Left renal cortex interstitium (tissue), 4 donors: ENCODE measurements around the gene CLEC3B. TPM values are rescaled to one million over a fixed set of nuclear protein-coding genes. Genes with fewer than 3 reads are reported as not detected.
"Not testable (repeated sequence)": the region's sequence is repeated elsewhere in the genome, so short reads cannot be mapped to it uniquely, and the experiment has no call there.

ENCODE experiments used
- DNase-seq, 4 donors: peaks; one replicate each; pipeline ENCODE4 v3.0.0-alpha.2; 2013; ENCODE audit warnings: low read depth in 4 of 4, low spot score in 2 of 4, missing footprints in 1 of 4
- polyA plus RNA-seq, 4 donors: library from polyadenylated mRNA; unstranded; fragments of 120-200 nt; gene quantifications; one replicate each; pipeline ENCODE4 v1.2.1, GENCODE V29; 2013; ENCODE audit not compliant: insufficient read length in 4 of 4

CLEC3B gene
- polyA plus RNA-seq, 4 donors, result 21.1 to 44.0 (median 25.8) TPM

- no peak for DNase-seq
Observed at GRCh38 chr3:45033791-45034190, 7.7 kb downstream of the CLEC3B start.

- DNase-seq, result no peak
Observed at GRCh38 chr3:45034612-45035252, 8.6 kb downstream of the CLEC3B start.

GRCh38 chr3:45035441-45036301 is 9.6 kb downstream of the CLEC3B start:
- DNase-seq, result no peak

- peak; percentile 70 to 91 (median 80) for DNase-seq
Observed at GRCh38 chr3:45037720-45038455, 11.8 kb downstream of the CLEC3B start.

- no peak for DNase-seq
Observed at GRCh38 chr3:45041666-45042065, 15.6 kb downstream of the CLEC3B start.

DNA sequence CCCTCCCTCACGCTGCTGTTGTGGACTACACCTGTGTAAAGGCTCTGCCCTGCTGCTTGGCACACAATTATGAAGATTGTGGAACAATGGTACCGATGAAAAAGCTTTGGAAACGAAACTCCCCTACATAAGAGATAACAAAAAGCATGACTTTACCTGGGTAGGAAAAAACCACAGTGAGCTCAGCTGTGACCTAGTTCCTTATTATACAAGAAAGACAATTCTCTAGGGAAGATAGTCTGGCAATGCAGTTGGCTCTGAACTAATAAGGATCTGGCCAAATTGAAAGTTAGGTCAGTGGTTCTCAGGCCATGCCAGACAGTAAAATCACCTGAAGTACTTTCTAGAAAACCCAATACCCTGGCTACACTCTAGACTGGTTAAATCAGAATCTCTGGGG is 16.1 kb downstream of the CLEC3B start:
- no peak for DNase-seq

GRCh38 chr3:45043728-45044299 is 17.7 kb downstream of the CLEC3B start:
- DNase-seq, result no peak

GRCh38 chr3:45048244-45048643 is 22.1 kb downstream of the CLEC3B start:
- DNase-seq, result no peak

- DNase-seq, result no peak
Observed at GRCh38 chr3:45049807-45050206, 23.7 kb downstream of the CLEC3B start.

DNA sequence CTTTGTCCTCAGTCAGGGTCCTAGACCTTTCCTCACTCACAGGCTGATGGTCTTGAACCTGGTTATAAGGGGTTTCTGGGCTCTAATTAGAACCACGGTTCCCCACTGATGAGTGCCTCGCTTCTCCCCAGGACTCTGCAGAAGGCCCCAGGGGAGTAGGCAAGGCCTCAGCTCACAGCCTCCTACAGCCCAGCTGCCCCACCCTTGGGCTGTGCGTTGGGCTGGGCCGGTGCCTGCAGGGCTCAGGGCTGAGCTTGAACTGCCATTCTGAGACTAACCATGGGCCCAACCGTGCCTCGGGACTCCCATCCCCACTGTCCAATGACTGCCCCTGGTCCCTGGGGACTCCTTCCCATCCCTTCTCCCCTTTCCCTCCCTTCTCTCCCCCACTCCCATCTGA is 25.6 kb downstream of the CLEC3B start:
- no peak for DNase-seq

DNA sequence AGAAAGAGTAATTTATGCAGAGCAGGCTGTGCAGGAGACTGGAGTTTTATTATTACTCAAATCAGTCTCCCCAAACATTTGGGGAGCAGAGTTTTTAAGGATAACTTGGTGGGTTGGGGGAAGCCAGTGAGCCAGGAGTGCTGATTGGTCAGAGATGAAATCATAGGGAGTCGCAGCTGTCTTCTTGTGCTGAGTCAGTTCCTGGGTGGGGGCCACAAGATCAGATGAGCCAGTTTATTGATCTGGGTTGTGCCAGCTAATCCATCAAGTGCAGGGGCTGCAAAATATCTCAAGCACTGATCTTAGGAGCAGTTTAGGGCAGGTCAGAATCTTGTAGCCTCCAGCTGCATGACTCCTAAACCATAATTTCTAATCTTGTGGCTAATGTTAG is 27.7 kb downstream of the CLEC3B start:
- DNase-seq, result not testable (repeated sequence)

DNA sequence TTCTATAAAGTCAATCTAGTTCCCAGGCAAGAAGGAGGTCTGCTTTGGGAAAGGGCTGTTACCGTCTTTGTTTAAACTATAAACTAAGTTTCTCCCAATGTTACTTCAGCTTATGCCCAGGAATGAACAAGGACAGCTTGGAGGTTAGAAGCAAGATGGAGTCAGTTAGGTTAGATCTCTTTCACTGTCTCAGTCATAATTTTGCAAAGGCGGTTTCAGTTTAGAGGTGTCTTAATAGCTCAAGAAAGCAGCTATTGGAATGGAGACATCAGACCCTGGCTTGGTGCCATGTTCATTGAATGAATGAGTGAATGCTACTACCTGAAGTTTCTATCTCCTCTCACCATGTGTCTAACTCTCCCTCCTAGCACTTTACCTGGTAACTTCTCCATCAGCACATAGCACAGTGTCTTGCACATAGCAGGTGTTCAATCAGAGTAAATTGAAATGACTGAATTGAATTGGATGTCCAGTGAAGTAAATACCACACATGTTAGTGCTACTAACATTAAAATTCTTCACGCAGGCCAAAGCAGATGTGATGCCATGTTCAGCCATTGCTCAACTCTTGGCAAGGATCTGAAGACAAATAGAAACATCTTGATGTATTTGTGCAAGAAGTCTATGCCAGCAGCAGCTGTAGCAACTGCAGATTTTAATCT is 28.2 kb downstream of the CLEC3B start:
- no peak for DNase-seq

DNA sequence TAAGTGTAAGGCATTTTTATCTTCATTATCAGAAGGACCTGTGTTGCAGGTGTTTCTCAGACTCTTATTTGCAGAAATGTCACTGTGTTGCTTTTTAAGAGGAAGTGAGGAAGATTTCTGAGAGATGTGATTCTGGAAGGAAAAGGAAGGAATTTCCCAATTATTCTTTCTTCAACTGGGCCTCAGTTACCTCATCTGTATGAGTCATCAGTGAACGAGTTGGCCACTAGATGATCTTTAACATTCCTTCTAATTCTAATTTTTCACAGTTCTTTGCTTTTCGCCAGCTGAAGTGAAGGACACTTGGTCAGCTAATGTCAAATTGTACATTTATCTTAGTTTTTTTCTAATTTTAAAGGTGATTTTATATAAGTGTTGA is 28.9 kb downstream of the CLEC3B start:
- no peak for DNase-seq

DNA sequence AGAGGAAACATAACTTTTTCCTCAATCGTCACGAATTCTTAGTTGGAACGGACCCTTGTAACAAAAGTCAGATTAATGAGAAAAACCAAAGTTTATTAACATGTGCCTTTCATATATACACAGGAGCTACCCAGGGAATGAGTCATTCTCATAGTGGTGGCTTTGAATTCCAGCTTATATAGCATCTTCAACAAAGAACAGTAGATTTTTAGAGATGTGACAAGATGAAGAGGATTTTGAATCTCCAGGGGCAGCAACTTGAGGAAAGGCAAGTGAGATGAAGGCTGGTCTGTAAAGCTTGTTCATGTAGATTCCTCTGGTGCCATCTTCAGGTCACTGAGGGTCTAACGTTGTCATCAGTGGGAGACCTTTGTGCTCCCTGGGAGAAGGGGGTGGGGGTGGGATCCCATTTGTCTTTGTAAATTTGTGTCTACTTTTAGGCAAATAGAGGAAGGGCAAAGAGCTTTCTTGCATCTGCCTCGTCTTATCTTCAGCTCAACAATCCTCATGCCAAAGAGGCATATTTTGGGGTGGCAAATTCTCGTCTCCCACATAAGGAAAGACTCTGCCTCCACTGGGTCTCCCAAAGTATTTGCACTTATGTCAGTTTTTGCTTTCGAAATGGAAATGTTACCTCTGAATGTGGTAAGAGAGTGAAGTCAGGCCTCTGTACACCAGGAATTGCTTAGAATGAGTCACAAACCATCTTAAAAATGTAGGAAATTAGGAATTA is 29.5 kb downstream of the CLEC3B start:
- no peak for DNase-seq

- DNase-seq, result no peak
Observed at GRCh38 chr3:45056608-45057301, 30.7 kb downstream of the CLEC3B start.

DNA sequence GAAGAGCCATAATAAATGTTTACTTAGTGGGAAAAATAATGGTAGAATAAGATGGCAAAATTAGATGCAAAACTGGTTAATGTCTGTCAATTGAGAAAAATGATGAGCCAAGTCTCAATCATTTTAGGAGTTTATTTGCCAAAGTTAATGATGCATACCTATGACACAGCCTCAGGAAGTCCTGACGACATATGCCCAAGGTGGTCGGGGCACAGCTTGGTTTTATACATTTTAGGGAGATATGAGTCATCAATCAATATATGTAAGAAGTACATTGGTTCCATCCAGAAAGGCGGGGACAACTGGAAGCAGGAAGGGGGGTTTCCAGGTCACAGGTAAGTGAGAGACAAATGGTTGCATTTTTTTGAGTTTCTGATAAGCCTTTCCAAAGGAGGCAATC is 31.5 kb downstream of the CLEC3B start:
- DNase-seq, result no peak

DNA sequence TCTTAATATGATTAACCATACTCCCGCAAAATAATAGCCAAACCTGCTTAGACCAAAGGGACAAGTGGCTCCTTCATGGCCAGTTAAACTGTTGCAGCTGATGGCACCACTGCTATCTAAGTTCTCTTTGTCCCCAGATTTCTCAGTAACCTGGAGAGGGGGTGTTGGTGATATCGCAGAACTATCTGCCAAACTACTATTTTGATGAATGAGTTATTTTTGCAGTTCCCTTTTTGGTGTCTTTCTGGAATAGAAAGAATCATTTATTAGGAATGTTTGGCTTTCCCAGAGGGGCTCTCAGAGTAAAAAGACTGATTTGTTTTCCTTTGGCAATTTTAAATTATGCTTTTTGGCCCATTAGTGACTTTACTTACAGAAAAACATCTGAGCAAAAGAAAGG is 33.0 kb downstream of the CLEC3B start:
- no peak for DNase-seq

GRCh38 chr3:45060165-45060892 is 34.2 kb downstream of the CLEC3B start:
- no peak for DNase-seq

GRCh38 chr3:45062697-45063070 is 36.6 kb downstream of the CLEC3B start:
- DNase-seq, result no peak
